Smooth muscle cell (in vitro differentiated cells): Measurements from ENCODE around the gene AKAP7. TPM values are rescaled to one million over a fixed set of nuclear protein-coding genes. Genes with fewer than 3 reads are reported as not detected.
"Not testable (repeated sequence)": the region's sequence is repeated elsewhere in the genome, so short reads cannot be mapped to it uniquely, and the experiment has no call there.

Source experiments
- DNase-seq: peaks from one replicate; lab custom pipeline; 2025; ENCODE audit not compliant: unreplicated experiment; lab: John Stamatoyannopoulos, UW
- H2AFZ ChIP-seq: fragments of 200-600 bp; sonication (generic); 2 replicates; pipeline ENCODE4 v1.6.0; 2016; ENCODE audit warnings: antibody characterized with exemption, low read depth, mild to moderate bottlenecking
- H3F3A ChIP-seq: fragments of 200-600 bp; sonication (generic); 2 replicates; pipeline ENCODE4 v1.6.0; 2017; ENCODE audit warnings: antibody characterized with exemption, low read depth
- H3K27ac ChIP-seq: fragments of 200-600 bp; sonication (generic); 2 replicates; pipeline ENCODE4 v1.5.1; 2016; ENCODE audit warnings: low read depth, mild to moderate bottlenecking
- H3K27me3 ChIP-seq: fragments of 200-600 bp; sonication (generic); 2 replicates; pipeline ENCODE4 v1.6.1; 2016; ENCODE audit warnings: low read depth, mild to moderate bottlenecking
- H3K36me3 ChIP-seq: fragments of 200-600 bp; sonication (generic); 2 replicates; pipeline ENCODE4 v1.5.1; 2016; ENCODE audit warnings: low read depth
- H3K4me1 ChIP-seq: fragments of 200-600 bp; sonication (generic); 2 replicates; pipeline ENCODE4 v1.5.1; 2016; ENCODE audit warnings: low read depth
- H3K4me2 ChIP-seq: fragments of 200-600 bp; sonication (generic); 2 replicates; pipeline ENCODE4 v1.6.0; 2016; ENCODE audit warnings: mild to moderate bottlenecking
- H3K4me3 ChIP-seq: fragments of 200-600 bp; sonication (generic); 2 replicates; pipeline ENCODE4 v1.5.1; 2016; ENCODE audit warnings: mild to moderate bottlenecking
- H3K79me2 ChIP-seq: fragments of 200-600 bp; sonication (generic); 2 replicates; pipeline ENCODE4 v1.6.0; 2016; ENCODE audit warnings: low read depth, mild to moderate bottlenecking
- H3K9ac ChIP-seq: fragments of 200-600 bp; sonication (generic); 2 replicates; pipeline ENCODE4 v1.6.0; 2016; ENCODE audit warnings: low read depth
- H3K9me3 ChIP-seq: fragments of 200-600 bp; sonication (generic); replicated peaks from 2 replicates; pipeline ENCODE4 v1.5.1; 2016; ENCODE audit warnings: low read depth
- H4K20me1 ChIP-seq: fragments of 200-600 bp; sonication (generic); 2 replicates; pipeline ENCODE4 v1.6.0; 2016; ENCODE audit warnings: low read depth
- CTCF ChIP-seq: fragments of 200-600 bp; sonication (generic); IDR thresholded peaks from 2 replicates; pipeline ENCODE4 v1.5.1; 2017; ENCODE audit warnings: borderline replicate concordance, mild to moderate bottlenecking, antibody characterized with exemption; ENCODE audit not compliant: insufficient read depth, poor library complexity, severe bottlenecking
- WGBS: methylation state at CpG from one replicate; pipeline ENCODE4 v1.1.7; 2016; ENCODE audit warnings: low lambda C conversion rate; 5-methylcytosine and 5-hydroxymethylcytosine counted together
- polyA plus RNA-seq: library from polyadenylated mRNA; unstranded; fragments of >200 nt; fragmentation: Nextera tagmentation; extraction: Ambion mirVana; gene quantifications from 2 replicates; pipeline ENCODE4 v1.2.1, GENCODE V29; 2016
- total RNA-seq: library from RNA; depleted of rRNA; stranded (reverse); fragments of >200 nt; gene quantifications from 2 replicates; pipeline ENCODE4 v1.2.3, GENCODE V29; 2014

The AKAP7 gene
- total and polyA plus RNA-seq, 2 experiments from 2014 or later: 2.0 to 6.5 TPM

DNA sequence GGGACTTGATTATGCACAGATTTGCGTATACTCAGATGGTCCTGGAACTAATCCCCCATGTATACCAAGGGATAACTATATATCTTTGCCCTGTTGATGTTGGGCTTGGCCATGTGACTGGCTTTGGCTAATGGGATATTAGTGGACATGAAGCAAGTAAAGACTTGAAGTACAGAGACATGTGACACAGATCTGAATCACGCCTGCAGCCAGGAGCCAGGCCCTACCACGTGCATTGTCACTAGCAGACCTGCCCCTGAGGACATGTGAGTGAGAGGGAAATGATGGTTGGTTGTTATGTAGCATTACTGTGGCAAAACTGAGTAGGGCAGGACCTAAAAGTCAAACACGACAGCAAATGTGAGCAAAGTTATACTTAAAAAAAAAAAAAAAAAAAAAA is 155.7 kb downstream of the AKAP7 start:
- H3F3A ChIP-seq: no peaks in the 10 kb centered on the region
- no peaks in the 10 kb centered on the region for H3K36me3 ChIP-seq
- no peak overlapping the region for H3K9ac ChIP-seq
- H4K20me1 ChIP-seq: no peaks in the 10 kb centered on the region
- H3K27ac ChIP-seq: no peak overlapping the region
- peaks cover 10% of the 10 kb centered on the region for H3K27me3 ChIP-seq
- 85% methylated on average over 4 of the region's 4 CpGs for WGBS
- no peak for TF ChIP-seq CTCF
- H3K9me3 ChIP-seq: no peaks in the 10 kb centered on the region
- H3K4me2 ChIP-seq: no peak overlapping the region
- DNase-seq: no peak
- no peak overlapping the region for H3K4me3 ChIP-seq
- no peaks in the 10 kb centered on the region for H3K79me2 ChIP-seq
- H3K4me1 ChIP-seq: no peaks in the 10 kb centered on the region
- H2AFZ ChIP-seq: no peak overlapping the region

DNA sequence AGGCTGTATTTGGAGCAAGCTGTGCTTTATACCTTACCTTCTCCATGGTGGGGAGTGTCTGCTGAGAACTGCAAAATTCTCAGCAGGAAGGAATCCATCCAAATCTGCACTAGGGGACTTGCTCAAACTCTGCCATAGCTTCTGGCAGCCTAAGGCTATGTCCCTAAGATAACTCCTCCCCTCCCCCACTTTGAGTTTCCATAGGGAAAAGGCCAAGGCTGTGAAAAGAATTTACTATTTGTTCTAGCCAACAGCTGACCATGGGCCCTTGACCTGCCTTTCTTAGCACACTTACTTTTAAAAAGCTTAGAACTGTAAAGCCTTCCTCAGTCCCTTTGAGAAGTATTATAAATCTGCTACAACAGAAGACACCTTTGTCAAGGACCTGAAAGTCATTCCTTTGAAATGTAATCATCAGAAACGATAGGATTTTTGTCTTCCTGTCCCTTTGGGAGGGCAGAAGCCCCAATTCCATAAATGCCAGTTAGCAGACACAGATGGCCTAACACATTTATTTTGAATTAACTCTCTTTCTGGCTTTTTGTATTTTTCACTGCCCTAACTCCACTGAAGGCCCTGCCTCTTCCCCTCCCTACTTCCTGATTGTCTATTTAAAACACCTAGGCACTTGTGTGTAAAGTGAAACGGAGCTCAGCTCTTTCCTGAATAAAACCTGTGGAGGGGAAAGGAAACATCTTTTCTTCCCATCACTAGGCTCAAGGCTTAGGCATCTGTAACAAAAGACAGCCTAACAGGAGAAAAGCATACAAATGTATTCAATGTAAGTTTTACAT is 157.1 kb downstream of the AKAP7 start:
- no peak overlapping the region for H3K4me3 ChIP-seq
- 41% methylated on average over 2 of the region's 2 CpGs for WGBS
- peaks cover 10% of the 10 kb centered on the region for H3K27me3 ChIP-seq
- H3K4me1 ChIP-seq: no peaks in the 10 kb centered on the region
- no peak overlapping the region for H2AFZ ChIP-seq
- no peak for DNase-seq
- no peaks in the 10 kb centered on the region for H4K20me1 ChIP-seq
- H3K9me3 ChIP-seq: no peaks in the 10 kb centered on the region
- no peak overlapping the region for H3K9ac ChIP-seq
- no peak for TF ChIP-seq CTCF
- H3K79me2 ChIP-seq: no peaks in the 10 kb centered on the region
- no peak overlapping the region for H3K4me2 ChIP-seq
- no peaks in the 10 kb centered on the region for H3K36me3 ChIP-seq
- H3F3A ChIP-seq: no peaks in the 10 kb centered on the region
- H3K27ac ChIP-seq: no peak overlapping the region

DNA sequence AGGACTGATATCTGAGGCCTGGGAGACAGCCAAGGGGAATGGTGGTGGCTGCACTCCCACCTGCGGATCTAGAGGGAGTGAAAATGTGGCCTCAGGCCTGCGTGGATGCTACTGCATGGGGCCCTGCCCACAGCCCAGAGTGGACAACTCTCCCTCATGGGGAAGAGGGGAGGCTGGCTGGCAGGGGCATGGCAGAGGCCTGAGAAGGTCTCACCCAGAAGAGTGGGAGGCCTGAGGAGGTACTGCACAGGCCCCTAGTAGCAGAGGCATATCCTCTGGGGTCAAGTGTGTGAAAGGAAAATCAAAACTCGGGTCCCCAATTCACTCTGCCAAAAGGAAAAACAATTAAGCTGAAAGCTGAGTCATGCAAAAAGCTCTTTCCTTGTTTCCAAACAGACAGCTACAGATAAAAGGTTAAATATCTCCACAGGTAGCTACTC is 158.2 kb downstream of the AKAP7 start:
- H3K4me3 ChIP-seq: no peak overlapping the region
- 54% methylated on average over 3 of the region's 3 CpGs for WGBS
- H3K9ac ChIP-seq: no peak overlapping the region
- H3K36me3 ChIP-seq: no peaks in the 10 kb centered on the region
- H3K27me3 ChIP-seq: peaks cover 10% of the 10 kb centered on the region
- no peaks in the 10 kb centered on the region for H3K4me1 ChIP-seq
- no peak overlapping the region for H3K27ac ChIP-seq
- no peaks in the 10 kb centered on the region for H3F3A ChIP-seq
- H3K9me3 ChIP-seq: no peaks in the 10 kb centered on the region
- H3K4me2 ChIP-seq: no peak overlapping the region
- no peak overlapping the region for H2AFZ ChIP-seq
- TF ChIP-seq CTCF: no peak
- H4K20me1 ChIP-seq: no peaks in the 10 kb centered on the region
- DNase-seq: no peak
- H3K79me2 ChIP-seq: no peaks in the 10 kb centered on the region

DNA sequence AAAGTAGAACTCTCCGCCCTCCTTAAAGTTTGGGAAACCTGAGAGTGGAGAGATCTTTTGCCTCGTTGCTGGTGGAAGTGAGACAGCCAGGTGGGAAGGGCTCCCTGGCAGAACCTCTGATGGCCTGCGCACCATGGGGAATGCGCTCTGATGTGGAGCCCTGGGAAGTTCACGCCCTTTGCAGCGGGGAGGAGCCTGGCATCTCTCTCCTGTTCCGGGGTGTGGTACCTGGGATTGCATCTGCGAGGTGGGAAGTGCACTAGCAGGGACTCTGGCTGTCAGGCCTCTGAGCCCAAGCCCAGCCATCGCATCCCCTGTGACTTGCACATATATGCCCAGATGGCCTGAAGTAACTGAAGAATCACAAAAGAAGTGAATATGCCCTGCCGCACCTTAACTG is 159.8 kb downstream of the AKAP7 start:
- Histone ChIP-seq H3K4me3 (no peak overlapping the region), H3K27me3 (peaks cover 10% of the 10 kb centered on the region), H3K79me2 (no peaks in the 10 kb centered on the region), H4K20me1 (no peaks in the 10 kb centered on the region), H3K4me1 (no peaks in the 10 kb centered on the region), H3K36me3 (no peaks in the 10 kb centered on the region), H3K27ac (no peak overlapping the region), H3F3A (no peaks in the 10 kb centered on the region), H3K9ac (no peak overlapping the region), H2AFZ (no peak overlapping the region), H3K9me3 (no peaks in the 10 kb centered on the region), H3K4me2 (no peak overlapping the region)
- DNase-seq: no peak
- no peak for TF ChIP-seq CTCF
- WGBS: 83% methylated on average over 10 of the region's 10 CpGs

DNA sequence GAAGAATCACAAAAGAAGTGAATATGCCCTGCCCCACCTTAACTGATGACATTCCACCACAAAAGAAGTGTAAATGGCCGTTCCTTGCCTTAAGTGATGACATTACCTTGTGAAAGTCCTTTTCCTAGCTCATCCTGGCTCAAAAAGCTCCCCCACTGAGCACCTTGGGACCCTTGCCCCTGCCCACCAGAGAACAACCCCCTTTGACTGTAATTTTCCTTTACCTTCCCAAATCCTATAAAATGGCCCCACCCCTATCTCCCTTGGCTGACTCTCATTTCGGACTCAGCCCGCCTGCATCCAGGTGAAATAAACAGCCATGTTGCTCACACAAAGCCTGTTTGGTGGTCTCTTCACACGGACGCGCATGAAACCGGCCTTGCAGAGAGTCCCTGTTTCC is 165.6 kb downstream of the AKAP7 start:
- not testable (repeated sequence) for H3K9me3 ChIP-seq, H3K9ac ChIP-seq, H3K4me2 ChIP-seq, H3K79me2 ChIP-seq, H4K20me1 ChIP-seq, H3K4me3 ChIP-seq, H3K4me1 ChIP-seq, H3K27me3 ChIP-seq, H2AFZ ChIP-seq, H3F3A ChIP-seq, DNase-seq, H3K27ac ChIP-seq, H3K36me3 ChIP-seq
- WGBS: 68% methylated on average over 7 of the region's 7 CpGs
